ENCODE data around the gene SLC50A1. TPM values are rescaled to one million over a fixed set of nuclear protein-coding genes. Genes with fewer than 3 reads are reported as not detected.

The SLC50A1 gene
- 10 to 100 TPM; 50.4 to 52.6 TPM for total RNA-seq

- CTCF ChIA-PET: interaction anchor here (0.6 to 5.6 kb wide), 9 partner anchors 8 to 58 kb away, joined by 3 to 28 read pairs (median 4); partner anchors contain the start of gene KRTCAP2
- DNase-seq: peak; percentile 95
Observed at GRCh38 chr1:155135415-155136028, at the start of gene SLC50A1. TSS of gene SLC50A1 (plus strand) at chr1:155135852. CDS start at chr1:155135912, 60 bp downstream.

DNA sequence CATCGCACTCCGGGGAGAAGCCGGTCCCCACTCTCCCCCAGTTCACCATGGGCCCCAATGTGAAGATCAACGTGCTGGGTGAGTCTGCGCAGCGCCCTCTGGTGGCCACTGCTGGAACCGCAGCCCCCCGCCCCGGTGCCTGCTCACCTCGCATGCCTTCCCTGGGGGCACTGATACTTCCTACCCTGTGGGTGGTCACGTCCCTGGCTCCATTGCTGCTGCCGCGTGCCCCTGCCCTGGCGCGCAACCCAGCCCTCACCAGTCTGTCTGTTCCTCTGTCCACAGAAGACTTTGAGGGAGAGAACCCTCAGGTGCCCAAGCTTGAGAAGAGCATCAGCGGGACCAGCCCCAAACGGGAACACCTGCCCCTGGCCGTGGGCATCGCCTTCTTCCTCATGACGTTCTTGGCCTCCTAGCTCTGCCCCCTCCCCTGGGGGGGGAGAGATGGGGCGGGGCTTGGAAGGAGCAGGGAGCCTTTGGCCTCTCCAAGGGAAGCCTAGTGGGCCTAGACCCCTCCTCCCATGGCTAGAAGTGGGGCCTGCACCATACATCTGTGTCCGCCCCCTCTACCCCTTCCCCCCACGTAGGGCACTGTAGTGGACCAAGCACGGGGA is 49.4 kb upstream of the SLC50A1 start:
- Mint-ChIP-seq H3K4me1 (peaks cover 42% of the 10 kb centered on the region), H3K4me3 (peak overlapping the region; percentile 90), H3K9me3 (no peaks in the 10 kb centered on the region), H3K36me3 (ENCODE audit: low read depth) (no peaks in the 10 kb centered on the region), H3K27me3 (peaks cover 29% of the 10 kb centered on the region), H3K27ac (peak overlapping the region; percentile 64)
- ChIA-PET POLR2A (interaction anchor here (1.3 to 2.6 kb wide), 4 partner anchors 22 to 87 kb away, joined by 3 to 18 read pairs (median 12); partner anchors contain the start of genes EFNA4, KRTCAP2 and TRIM46), CTCF (interaction anchor here (0.7 to 3.9 kb wide), 19 partner anchors 9 to 527 kb away, joined by 3 to 121 read pairs (median 8); partner anchors contain the start of genes ADAM15, EFNA4, FLAD1 and KRTCAP2)
- DNase-seq: peak; percentile 85

More at GRCh38 chr1:155135415-155136028, at the start of gene SLC50A1:
- H3K4me3 Mint-ChIP-seq: peak within 1 kb of the TSS; percentile 97
- H3K9me3 Mint-ChIP-seq: no peaks in the 10 kb centered on the region
- H3K4me1 Mint-ChIP-seq: peaks cover 49% of the 10 kb centered on the region
- H3K27ac Mint-ChIP-seq: peak within 1 kb of the TSS; percentile 98
- H3K27me3 Mint-ChIP-seq: peaks cover 5% of the 10 kb centered on the region
- peaks cover 45% of the 10 kb centered on the region for H3K36me3 Mint-ChIP-seq (ENCODE audit: low read depth)
- POLR2A ChIA-PET: interaction anchor here (1.0 to 4.0 kb wide), 6 partner anchors 9 to 526 kb away, joined by 3 to 21 read pairs (median 3); partner anchors contain the start of gene KRTCAP2

GRCh38 chr1:155086856-155087535 is 48.7 kb upstream of the SLC50A1 start:
- ChIA-PET CTCF (interaction anchor here (0.9 to 3.9 kb wide), 7 partner anchors 8 to 527 kb away, joined by 3 to 121 read pairs (median 32); partner anchors contain the start of genes EFNA4 and KRTCAP2), POLR2A (interaction anchor here (2.6 kb wide), 1 partner anchor 86 kb away, joined by 18 read pairs; the partner anchor contains the start of genes KRTCAP2 and TRIM46)
- Mint-ChIP-seq H3K4me1 (peaks cover 40% of the 10 kb centered on the region), H3K9me3 (no peaks in the 10 kb centered on the region), H3K36me3 (ENCODE audit: low read depth) (no peaks in the 10 kb centered on the region), H3K27me3 (peaks cover 23% of the 10 kb centered on the region), H3K27ac (no peak overlapping the region), H3K4me3 (no peak overlapping the region)
- no peak for DNase-seq

GRCh38 chr1:155091071-155092051 is 44.3 kb upstream of the SLC50A1 start:
- Mint-ChIP-seq H3K9me3 (no peaks in the 10 kb centered on the region), H3K27me3 (peaks cover 22% of the 10 kb centered on the region), H3K36me3 (ENCODE audit: low read depth) (no peaks in the 10 kb centered on the region), H3K4me1 (peaks cover 9% of the 10 kb centered on the region), H3K4me3 (no peak overlapping the region), H3K27ac (no peak overlapping the region)
- DNase-seq: peak; percentile 81
- ChIA-PET CTCF (interaction anchor here (0.6 to 6.7 kb wide), 33 partner anchors 8 to 116 kb away, joined by 3 to 209 read pairs (median 4); partner anchors contain the start of genes FLAD1, KRTCAP2 and SLC50A1), POLR2A (interaction anchor here (0.7 to 1.4 kb wide), 6 partner anchors 39 to 136 kb away, joined by 3 to 10 read pairs (median 4); partner anchors contain the start of gene KRTCAP2)

GRCh38 chr1:155092131-155092530 is 43.5 kb upstream of the SLC50A1 start:
- peaks cover 24% of the 10 kb centered on the region for H3K27me3 Mint-ChIP-seq

GRCh38 chr1:155092641-155093040 is 43.0 kb upstream of the SLC50A1 start:
- H3K36me3 Mint-ChIP-seq (ENCODE audit: low read depth): no peaks in the 10 kb centered on the region
- ChIA-PET CTCF (interaction anchor here (0.7 to 6.7 kb wide), 4 partner anchors 8 to 148 kb away, joined by 3 to 209 read pairs (median 4); partner anchors contain the start of gene KRTCAP2), POLR2A (interaction anchor here (1.4 kb wide), 1 partner anchor 75 kb away, joined by 9 read pairs; no protein-coding TSS in a partner anchor)
- no peak overlapping the region for H3K27ac Mint-ChIP-seq
- H3K4me1 Mint-ChIP-seq: peaks cover 5% of the 10 kb centered on the region
- no peak overlapping the region for H3K4me3 Mint-ChIP-seq
- no peak for DNase-seq
- peaks cover 26% of the 10 kb centered on the region for H3K27me3 Mint-ChIP-seq
- H3K9me3 Mint-ChIP-seq: no peaks in the 10 kb centered on the region

More at GRCh38 chr1:155092131-155092530, 43.5 kb upstream of the SLC50A1 start:
- H3K4me1 Mint-ChIP-seq: peaks cover 8% of the 10 kb centered on the region
- H3K27ac Mint-ChIP-seq: no peak overlapping the region
- CTCF ChIA-PET: interaction anchor here (0.7 to 6.7 kb wide), 23 partner anchors 8 to 148 kb away, joined by 3 to 209 read pairs (median 4); partner anchors contain the start of genes FLAD1, KRTCAP2 and SLC50A1
- no peaks in the 10 kb centered on the region for H3K36me3 Mint-ChIP-seq (ENCODE audit: low read depth)
- POLR2A ChIA-PET: interaction anchor here (1.2 to 1.4 kb wide), 3 partner anchors 44 to 81 kb away, joined by 3 to 10 read pairs (median 9); partner anchors contain the start of gene KRTCAP2
- H3K9me3 Mint-ChIP-seq: no peaks in the 10 kb centered on the region
- DNase-seq: no peak
- no peak overlapping the region for H3K4me3 Mint-ChIP-seq

- H3K4me3 Mint-ChIP-seq: no peak overlapping the region
- no peak for DNase-seq
- no peak overlapping the region for H3K27ac Mint-ChIP-seq
- no peaks in the 10 kb centered on the region for H3K9me3 Mint-ChIP-seq
- CTCF ChIA-PET: interaction anchor here (0.9 to 6.7 kb wide), 5 partner anchors 9 to 79 kb away, joined by 3 to 209 read pairs (median 8); partner anchors contain the start of gene KRTCAP2
- POLR2A ChIA-PET: interaction anchor here (1.0 kb wide), 1 partner anchor 79 kb away, joined by 3 read pairs; the partner anchor contains the start of gene KRTCAP2
- H3K27me3 Mint-ChIP-seq: peaks cover 30% of the 10 kb centered on the region
- no peaks in the 10 kb centered on the region for H3K36me3 Mint-ChIP-seq (ENCODE audit: low read depth)
- H3K4me1 Mint-ChIP-seq: peaks cover 5% of the 10 kb centered on the region
Observed at GRCh38 chr1:155093911-155094621, 41.6 kb upstream of the SLC50A1 start.

DNA sequence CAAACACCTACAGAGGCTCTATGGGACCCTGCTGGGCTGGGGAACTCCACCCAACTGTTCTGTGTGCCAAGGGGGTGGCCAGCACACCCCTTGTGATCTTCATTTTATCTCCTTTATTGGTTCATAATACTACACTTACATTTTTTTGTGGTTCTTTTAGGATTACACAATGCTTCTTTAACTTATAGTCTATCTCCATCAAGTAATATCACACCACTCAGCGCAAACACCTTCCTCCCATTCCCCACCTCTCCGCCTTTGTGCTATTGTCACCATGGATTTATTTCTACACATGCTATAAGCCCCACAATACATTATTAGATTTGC is 41.1 kb upstream of the SLC50A1 start:
- Mint-ChIP-seq H3K4me3 (no peak overlapping the region), H3K9me3 (no peaks in the 10 kb centered on the region), H3K36me3 (ENCODE audit: low read depth) (no peaks in the 10 kb centered on the region), H3K27ac (no peak overlapping the region), H3K27me3 (peaks cover 30% of the 10 kb centered on the region), H3K4me1 (peaks cover 5% of the 10 kb centered on the region)
- POLR2A ChIA-PET: interaction anchor here (1.0 kb wide), 1 partner anchor 78 kb away, joined by 3 read pairs; the partner anchor contains the start of gene KRTCAP2
- DNase-seq: no peak
- CTCF ChIA-PET: interaction anchor here (0.9 to 5.1 kb wide), 4 partner anchors 10 to 78 kb away, joined by 3 to 25 read pairs (median 8); partner anchors contain the start of gene KRTCAP2

DNA sequence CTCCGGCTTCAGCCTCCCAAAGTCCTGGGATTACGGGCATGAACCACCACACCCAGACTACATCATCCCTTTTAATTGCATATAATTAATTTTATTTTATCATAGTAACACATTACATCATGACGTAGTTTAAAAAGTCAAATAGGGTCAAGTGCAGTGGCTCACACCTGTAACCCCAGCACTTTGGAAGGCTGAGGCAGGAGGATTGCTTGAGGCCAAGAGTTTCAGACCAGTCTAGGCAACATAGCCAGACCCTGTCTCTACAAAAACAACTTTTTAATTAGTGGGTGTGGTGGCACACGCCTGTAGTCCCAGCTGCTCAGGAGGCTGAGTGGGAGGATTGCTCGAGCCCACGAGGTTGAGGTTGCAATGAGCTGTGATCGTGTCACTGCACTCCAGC is 36.3 kb upstream of the SLC50A1 start:
- ChIA-PET CTCF (interaction anchor here (2.9 to 5.1 kb wide), 3 partner anchors 9 to 73 kb away, joined by 12 to 25 read pairs (median 17); partner anchors contain the start of gene KRTCAP2), POLR2A (no interaction called here)
- H3K4me1 Mint-ChIP-seq: no peaks in the 10 kb centered on the region
- DNase-seq: no peak
- no peak overlapping the region for H3K27ac Mint-ChIP-seq
- peaks cover 27% of the 10 kb centered on the region for H3K27me3 Mint-ChIP-seq
- H3K36me3 Mint-ChIP-seq (ENCODE audit: low read depth): no peaks in the 10 kb centered on the region
- no peaks in the 10 kb centered on the region for H3K9me3 Mint-ChIP-seq
- H3K4me3 Mint-ChIP-seq: no peak overlapping the region

GRCh38 chr1:155103325-155103724 is 32.3 kb upstream of the SLC50A1 start:
- ChIA-PET CTCF (no interaction called here), POLR2A (no interaction called here)
- H3K27me3 Mint-ChIP-seq: peaks cover 19% of the 10 kb centered on the region
- H3K4me3 Mint-ChIP-seq: no peak overlapping the region
- H3K4me1 Mint-ChIP-seq: no peaks in the 10 kb centered on the region
- H3K9me3 Mint-ChIP-seq: no peaks in the 10 kb centered on the region
- H3K27ac Mint-ChIP-seq: no peak overlapping the region
- H3K36me3 Mint-ChIP-seq (ENCODE audit: low read depth): no peaks in the 10 kb centered on the region
- DNase-seq: no peak

Data from activated CD4-positive, alpha-beta memory T cell treated with anti-CD3 and anti-CD28 coated beads, Interleukin-2, amount 10 ng/mL, durations not matched to agents 7 days and 5 days (primary cell).